GM19239 (cell line): ENCODE results near the gene ARHGEF7.

Source experiments
- DNase-seq: peaks from one replicate; pipeline ENCODE4 v3.0.0; 2011; ENCODE audit warnings: low spot score; ENCODE audit not compliant: insufficient read length
- FAIRE-seq: peaks from 2 replicates; lab custom pipeline; 2011; peaks lifted over from hg19 to GRCh38; lab: Jason Lieb, UNC

ARHGEF7 gene

DNA sequence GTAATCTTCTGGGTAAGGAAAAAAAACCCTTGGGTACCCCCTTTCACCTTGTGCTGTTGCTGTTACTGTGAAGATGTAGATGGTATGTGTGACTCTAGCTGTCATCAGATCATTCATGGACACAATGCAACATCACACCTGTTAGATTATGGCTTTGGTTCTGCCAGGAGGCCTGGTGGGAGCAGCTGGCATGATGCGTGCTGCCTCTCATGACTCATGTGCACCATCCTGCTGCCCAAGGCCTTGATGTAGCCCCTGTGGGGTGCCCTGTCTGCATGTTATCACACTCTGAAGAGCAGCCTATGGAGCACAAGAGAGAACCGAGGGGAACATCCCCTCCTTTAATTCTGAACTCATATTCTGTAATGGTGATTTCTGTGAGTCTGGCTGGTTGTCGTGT is 147.6 kb downstream of the ARHGEF7 start:
- FAIRE-seq (no peak), DNase-seq (no peak)

- FAIRE-seq: no peak
These were observed 148.5 kb downstream of the ARHGEF7 start for GRCh38 chr13:111263566-111263965.

GRCh38 chr13:111265006-111265700 is 150.0 kb downstream of the ARHGEF7 start:
- DNase-seq (no peak), FAIRE-seq (no peak)

More at GRCh38 chr13:111263566-111263965, 148.5 kb downstream of the ARHGEF7 start:
- DNase-seq: no peak

GRCh38 chr13:111265701-111266035 is 150.6 kb downstream of the ARHGEF7 start:
- DNase-seq (no peak), FAIRE-seq (no peak)

DNA sequence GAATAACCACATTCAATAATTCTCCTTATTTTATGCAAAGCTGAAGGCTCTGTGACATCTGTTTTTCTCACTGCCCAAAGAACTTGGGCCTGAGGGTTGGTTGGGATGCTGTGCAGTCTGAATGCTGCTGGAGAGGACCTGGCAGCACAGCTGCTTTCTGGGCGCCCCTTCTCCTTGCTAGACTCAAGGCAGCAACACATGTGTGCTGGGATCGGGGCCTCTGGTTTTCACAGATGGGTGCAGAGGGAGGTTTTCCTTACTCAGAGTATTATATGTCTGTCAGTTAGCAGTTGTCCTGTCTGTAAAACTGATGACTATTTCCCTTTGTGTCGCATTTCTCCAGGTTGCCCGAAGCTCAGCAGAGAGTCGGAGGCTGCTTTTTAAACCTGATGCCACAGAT is 152.1 kb downstream of the ARHGEF7 start:
- no peak for DNase-seq
- FAIRE-seq: no peak

DNA sequence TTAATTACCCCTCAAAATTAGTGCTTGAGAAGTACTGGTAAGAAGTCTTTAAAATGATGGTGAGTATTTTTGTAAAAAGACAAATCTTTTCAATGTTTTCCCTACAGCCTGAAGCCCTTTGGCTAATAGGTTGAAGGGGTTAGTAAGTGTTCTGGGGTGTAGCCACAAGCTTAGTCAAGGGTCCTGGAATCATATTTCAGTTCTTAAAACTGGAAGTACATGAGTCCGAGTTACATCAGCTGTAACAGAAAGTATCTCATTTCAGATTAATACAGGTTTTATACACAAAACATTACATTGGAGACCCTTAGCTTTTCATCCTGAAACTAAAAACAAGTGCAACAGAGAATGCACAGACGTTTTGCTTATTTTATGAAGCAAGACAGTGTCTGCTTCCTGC is 152.7 kb downstream of the ARHGEF7 start:
- DNase-seq: no peak
- no peak for FAIRE-seq

DNA sequence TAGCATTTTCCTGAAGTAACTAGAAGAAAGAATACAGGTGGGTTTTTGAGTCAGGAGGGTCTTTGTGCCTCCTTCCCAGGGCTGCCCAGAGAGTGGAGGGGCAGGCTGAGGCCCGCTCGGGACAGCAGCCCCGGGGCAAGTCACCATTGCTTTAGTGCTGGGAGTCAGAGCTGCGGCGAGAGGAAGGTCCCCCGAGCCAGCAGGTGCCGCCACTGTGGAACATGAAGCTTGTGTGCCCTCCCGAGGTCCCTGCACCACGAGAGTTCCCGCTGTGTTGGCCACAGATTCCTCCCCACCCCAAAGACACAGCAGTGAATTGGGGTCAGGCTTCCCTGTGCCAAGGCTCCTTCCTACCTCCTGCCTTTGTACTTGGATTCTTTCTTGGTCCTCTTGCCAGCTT is 154.4 kb downstream of the ARHGEF7 start:
- DNase-seq (no peak), FAIRE-seq (no peak)

DNA sequence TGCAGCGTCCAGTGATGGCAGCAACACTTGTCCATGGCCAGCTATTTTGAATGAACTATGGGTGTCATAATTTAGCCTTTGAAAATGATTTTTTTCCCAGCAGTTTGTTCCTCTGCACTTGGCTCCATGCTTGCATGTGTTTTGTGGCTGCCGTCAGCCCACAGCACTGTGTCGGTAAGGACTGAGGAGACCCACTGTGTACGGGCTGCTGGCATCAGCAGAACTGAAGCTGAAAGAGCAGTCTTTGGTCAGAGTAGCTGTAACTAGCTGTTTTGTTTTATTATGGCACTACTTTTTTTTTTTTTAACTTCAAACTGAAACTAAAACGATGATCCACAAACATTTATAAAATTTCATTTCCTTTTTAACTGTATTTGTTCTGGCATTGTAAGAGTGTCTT is 155.0 kb downstream of the ARHGEF7 start:
- FAIRE-seq (no peak), DNase-seq (no peak)

GRCh38 chr13:111270765-111271698 is 155.9 kb downstream of the ARHGEF7 start:
- DNase-seq (no peak), FAIRE-seq (no peak)

DNA sequence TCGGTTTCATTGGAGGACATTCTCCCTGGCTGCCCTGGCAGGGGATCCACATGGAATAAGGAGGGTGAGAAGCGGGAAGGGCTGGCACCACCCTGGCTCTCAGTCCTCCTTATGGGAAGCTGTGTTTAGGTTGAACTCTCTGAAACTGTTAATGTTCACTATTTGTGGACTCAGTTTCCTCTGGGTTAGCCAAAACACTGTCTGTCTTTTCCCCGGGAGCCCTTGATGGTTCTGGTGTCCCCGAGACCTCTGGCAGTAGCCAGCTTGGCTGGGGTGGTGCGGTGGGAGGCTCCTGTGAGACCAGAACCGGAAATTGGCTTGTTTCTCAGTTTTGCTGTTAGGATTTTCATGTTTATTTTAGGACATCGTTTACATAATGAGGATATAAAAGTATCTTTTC is 157.0 kb downstream of the ARHGEF7 start:
- no peak for FAIRE-seq
- no peak for DNase-seq

- no peak for FAIRE-seq
- DNase-seq: no peak
These were observed 160.3 kb downstream of the ARHGEF7 start for GRCh38 chr13:111275382-111275781.

DNA sequence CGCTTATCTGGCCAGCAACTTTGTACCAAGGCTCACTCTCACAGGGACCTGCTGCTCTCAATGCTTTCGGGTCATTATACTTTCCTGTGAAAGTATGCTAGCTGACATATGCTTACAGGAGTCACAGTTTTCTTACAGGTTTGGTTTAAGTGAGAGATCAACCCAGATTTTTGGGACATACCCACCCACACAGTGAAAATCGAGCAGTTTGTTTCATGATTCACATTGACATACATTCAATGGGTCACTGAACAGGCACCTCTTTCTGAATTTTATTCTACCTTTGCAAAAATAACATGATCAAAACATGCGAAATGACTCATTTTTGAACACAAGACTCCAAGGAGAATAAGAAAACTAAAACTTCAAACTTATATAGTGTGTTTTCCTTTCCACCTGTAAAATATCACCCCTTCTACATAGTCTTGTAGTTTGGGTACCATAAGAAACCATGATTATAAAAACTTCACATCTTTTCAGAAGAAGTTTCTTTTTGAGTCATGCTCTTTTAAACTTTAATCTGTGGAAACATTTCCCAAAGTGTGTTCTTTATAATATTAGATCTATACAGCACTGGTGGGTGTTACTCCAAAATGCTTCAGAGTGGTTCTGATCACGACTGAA is 161.0 kb downstream of the ARHGEF7 start:
- peak; percentile 59 for FAIRE-seq
- no peak for DNase-seq

DNA sequence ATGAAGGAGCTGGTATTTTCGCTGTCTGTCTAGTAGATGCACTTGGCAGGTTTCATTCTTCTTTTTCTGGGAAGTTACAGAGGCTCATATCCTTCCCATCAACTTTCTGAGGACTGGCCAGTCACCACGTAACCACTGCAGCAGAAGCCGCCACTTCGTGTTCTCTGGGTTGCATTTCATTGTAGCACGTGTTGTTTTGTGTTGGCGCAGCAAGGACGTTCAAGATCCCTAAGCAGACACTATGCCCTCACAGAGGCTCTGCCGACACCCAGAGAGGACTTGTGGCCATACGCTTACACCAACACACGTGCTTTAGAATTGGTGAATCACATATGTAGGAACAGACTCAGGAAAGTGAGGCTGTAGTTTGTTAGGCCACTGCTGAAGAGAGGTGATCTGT is 163.1 kb downstream of the ARHGEF7 start:
- no peak for FAIRE-seq

DNA sequence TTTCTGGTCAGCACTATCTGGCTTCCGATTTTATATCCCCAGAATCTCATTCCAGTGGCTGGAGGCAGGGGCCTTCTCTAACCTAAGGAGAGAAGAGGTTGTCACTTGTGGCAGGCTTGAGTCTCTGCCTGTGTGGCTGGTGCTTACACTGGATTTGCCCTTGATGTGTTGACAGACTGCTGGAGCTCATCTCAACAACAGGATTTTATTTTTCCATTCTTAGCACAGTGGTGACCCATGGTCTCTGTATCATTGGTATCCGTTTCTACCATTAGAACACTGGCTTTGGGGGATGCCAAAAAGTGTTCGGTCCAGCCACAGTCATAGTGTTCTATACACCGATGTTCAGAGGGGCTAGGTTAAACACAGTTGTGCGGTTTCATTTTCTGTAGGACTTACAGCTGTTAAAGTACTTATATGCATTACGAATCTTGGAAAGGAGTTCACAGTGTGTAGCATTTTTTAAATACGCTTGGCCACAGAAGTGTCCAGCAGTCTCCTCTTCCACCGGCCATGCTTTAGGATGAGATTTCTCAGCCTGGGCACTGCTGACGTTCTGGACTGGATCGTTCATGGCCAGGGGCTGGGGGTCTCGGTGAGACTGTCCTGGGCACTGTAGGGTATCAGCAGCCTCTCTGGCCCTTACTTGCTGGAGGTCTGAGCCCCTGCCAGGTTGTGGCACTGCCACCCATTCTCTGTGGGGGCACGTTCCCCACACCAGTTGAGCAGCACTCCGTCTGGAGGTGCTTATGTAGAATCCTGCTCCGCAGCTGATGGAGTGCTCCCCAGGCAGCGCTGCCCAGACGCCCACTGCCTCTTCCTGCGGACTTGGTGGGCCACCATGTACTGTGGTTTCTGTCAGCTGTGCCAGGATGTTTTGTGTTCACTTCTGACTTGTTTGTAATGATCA is 163.9 kb downstream of the ARHGEF7 start:
- FAIRE-seq (no peak), DNase-seq (no peak)

More for the DNA sequence above, 163.1 kb downstream of the ARHGEF7 start:
- DNase-seq: no peak

- DNase-seq (no peak), FAIRE-seq (no peak)
These were observed 165.1 kb downstream of the ARHGEF7 start for GRCh38 chr13:111280226-111280625.

- FAIRE-seq: no peak
- no peak for DNase-seq
These were observed 165.8 kb downstream of the ARHGEF7 start for GRCh38 chr13:111280681-111281585.

DNA sequence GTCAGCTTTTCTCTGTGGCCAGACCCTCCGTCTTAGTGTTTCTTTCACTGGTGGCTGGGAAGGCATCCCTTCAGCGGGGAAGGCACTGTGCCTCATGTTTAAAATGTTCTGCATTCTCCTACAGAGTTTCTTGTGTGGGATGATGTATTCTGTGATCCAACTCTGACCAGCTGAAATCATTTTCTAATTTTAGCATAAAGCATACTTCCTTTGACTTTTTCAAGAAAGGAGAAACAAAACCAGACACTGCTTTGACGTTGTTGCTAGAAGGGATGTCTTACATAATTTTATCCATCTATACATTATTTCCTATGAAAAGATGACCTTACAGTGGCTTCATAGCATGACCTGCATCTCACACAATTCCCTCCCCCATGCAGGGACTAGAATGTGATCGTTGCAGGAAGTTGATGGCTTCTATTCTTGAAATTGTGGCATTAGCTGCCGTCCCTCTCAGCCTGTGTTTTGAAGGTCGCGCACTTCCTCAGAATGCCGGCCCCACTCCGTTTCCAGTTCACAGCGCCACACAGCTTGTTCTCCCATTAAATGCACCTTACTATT is 166.7 kb downstream of the ARHGEF7 start:
- DNase-seq: no peak
- FAIRE-seq: no peak

GRCh38 chr13:111282425-111282824 is 167.3 kb downstream of the ARHGEF7 start:
- no peak for FAIRE-seq
- DNase-seq: no peak

- FAIRE-seq (no peak), DNase-seq (no peak)
These were observed 167.9 kb downstream of the ARHGEF7 start for GRCh38 chr13:111282997-111283396.
